GM12878 (cell line): ENCODE data around the gene SPEM2. TPM values are rescaled to one million over a fixed set of nuclear protein-coding genes. Genes with fewer than 3 reads are reported as not detected.

Experiments
- BHLHE40 ChIP-seq, 2 experiments: fragments of 450-650 bp in 1 of 2; IDR thresholded peaks; 2 replicates each; pipeline ENCODE4 v1.6.1; 2011 to 2017; ENCODE audit warnings: low read depth in 2 of 2, borderline replicate concordance in 1 of 2, improper control_type of control experiment in 1 of 2, low read length in 1 of 2, mild to moderate bottlenecking in 1 of 2
- CREM ChIP-seq: IDR thresholded peaks from 2 replicates; pipeline ENCODE4 v1.6.1; 2014; ENCODE audit warnings: antibody characterized with exemption, low read depth
- EED ChIP-seq: sonication (generic); IDR thresholded peaks from 2 replicates; pipeline ENCODE4 v1.6.1; 2016; ENCODE audit warnings: antibody characterized with exemption, low read depth
- HCFC1 ChIP-seq: fragments of 150-350 bp; IDR thresholded peaks from 2 replicates; pipeline ENCODE4 v1.6.1; 2014; ENCODE audit warnings: low read length
- HDAC2 ChIP-seq: fragments of 200-600 bp; sonication (generic); IDR thresholded peaks from 2 replicates; pipeline ENCODE4 v1.6.1; 2017
- IRF3 ChIP-seq: fragments of 450-650 bp; IDR thresholded peaks from 2 replicates; pipeline ENCODE4 v1.6.1; 2014; ENCODE audit warnings: mild to moderate bottlenecking
- JUNB ChIP-seq: IDR thresholded peaks from 2 replicates; pipeline ENCODE4 v1.6.1; 2016; ENCODE audit warnings: antibody characterized with exemption, mild to moderate bottlenecking
- JUND ChIP-seq: IDR thresholded peaks from 2 replicates; pipeline ENCODE4 v1.6.1; 2012; ENCODE audit warnings: low read depth, mild to moderate bottlenecking, low read length, improper control_type of control experiment, moderate library complexity
- NBN ChIP-seq: fragments of 450-650 bp; IDR thresholded peaks from 2 replicates; pipeline ENCODE4 v1.6.1; 2016
- NR2C2 ChIP-seq: IDR thresholded peaks from 2 replicates; pipeline ENCODE4 v1.6.1; 2011; ENCODE audit warnings: borderline replicate concordance, low read depth; ENCODE audit not compliant: control insufficient read depth, insufficient read length
- POLR2A ChIP-seq: IDR thresholded peaks from 2 replicates; pipeline ENCODE4 v1.6.1; 2011; ENCODE audit warnings: low read depth, mild to moderate bottlenecking, low read length
- POLR2AphosphoS5 ChIP-seq: IDR thresholded peaks from 2 replicates; pipeline ENCODE4 v1.6.1; 2011; ENCODE audit warnings: mild to moderate bottlenecking, low read length, inconsistent platforms
- POU2F2 ChIP-seq: IDR thresholded peaks from 3 replicates; pipeline ENCODE4 v1.6.1; 2011; ENCODE audit warnings: low read depth, mild to moderate bottlenecking, low read length, borderline replicate concordance
- RAD51 ChIP-seq: fragments of 450-650 bp; IDR thresholded peaks from 2 replicates; pipeline ENCODE4 v1.6.1; 2016; ENCODE audit warnings: moderate library complexity, mild to moderate bottlenecking, inconsistent platforms
- REST ChIP-seq: IDR thresholded peaks from 2 replicates; pipeline ENCODE4 v1.6.1; 2012; ENCODE audit warnings: mild to moderate bottlenecking, low read depth, low read length
- SMAD5 ChIP-seq: IDR thresholded peaks from 2 replicates; pipeline ENCODE4 v1.6.1; 2016; ENCODE audit warnings: antibody characterized with exemption, low read depth
- SREBF2 ChIP-seq: IDR thresholded peaks from 2 replicates; pipeline ENCODE4 v1.6.1; 2012; ENCODE audit warnings: mild to moderate bottlenecking, low read length
- USF2 ChIP-seq: IDR thresholded peaks from 2 replicates; pipeline ENCODE4 v1.6.1; 2011; ENCODE audit warnings: low read depth, low read length, improper control_type of control experiment, borderline replicate concordance
- ZNF24 ChIP-seq: fragments of 450-650 bp; IDR thresholded peaks from 2 replicates; pipeline ENCODE4 v1.6.1; 2017; ENCODE audit warnings: antibody characterized with exemption, mild to moderate bottlenecking
- polyA plus RNA-seq, 11 experiments: library from polyadenylated mRNA; depleted of rRNA in 4 of 11; unstranded in 6 of 11; stranded (reverse) in 5 of 11; fragments of >200 nt; fragmentation: Nextera tagmentation in 4 of 11; fragmentation: Illumina TruSeq in 1 of 11; extraction: Ambion mirVana in 4 of 11; extraction: Trizol in 1 of 11; gene quantifications; 1 replicate in 1 of 11; 2 replicates in 10 of 11; pipeline versions ENCODE4 v1.2.1 to v1.2.3, GENCODE V29; 2011 to 2016; ENCODE audit warnings: inconsistent platforms in 2 of 11, missing spikeins in 2 of 11, low read depth in 1 of 11
- total RNA-seq, 4 experiments: library from RNA; depleted of rRNA in 3 of 4; stranded (reverse); fragments of >200 nt in 3 of 4; fragmentation: Illumina TruSeq in 1 of 4; extraction: Trizol in 1 of 4; gene quantifications; 2 replicates each; pipeline versions ENCODE4 v1.2.1 to v1.2.3, GENCODE V29; 2013 to 2021
- TF ChIP-seq, protein P1 (sequence below): IDR thresholded peaks from 2 replicates; pipeline ENCODE4 v1.6.1; 2012; ENCODE audit warnings: low read length, inconsistent platforms
- TF ChIP-seq, protein P2 (sequence below): fragments of 450-650 bp; conservative IDR thresholded peaks from 2 replicates; pipeline ENCODE4 v1.6.1; 2017; ENCODE audit warnings: mild to moderate bottlenecking, moderate library complexity

SPEM2 gene
- total and polyA plus RNA-seq, 10 of the 15 experiments (the other 5 are each of a cell fraction or from before 2014, with no cell fraction given) = not detected

GRCh38 chr17:7403977-7404736 lies 21.3 kb upstream of the SPEM2 start, which contains the start of gene TMEM256 (continued):
- TF ChIP-seq, protein P1, sequence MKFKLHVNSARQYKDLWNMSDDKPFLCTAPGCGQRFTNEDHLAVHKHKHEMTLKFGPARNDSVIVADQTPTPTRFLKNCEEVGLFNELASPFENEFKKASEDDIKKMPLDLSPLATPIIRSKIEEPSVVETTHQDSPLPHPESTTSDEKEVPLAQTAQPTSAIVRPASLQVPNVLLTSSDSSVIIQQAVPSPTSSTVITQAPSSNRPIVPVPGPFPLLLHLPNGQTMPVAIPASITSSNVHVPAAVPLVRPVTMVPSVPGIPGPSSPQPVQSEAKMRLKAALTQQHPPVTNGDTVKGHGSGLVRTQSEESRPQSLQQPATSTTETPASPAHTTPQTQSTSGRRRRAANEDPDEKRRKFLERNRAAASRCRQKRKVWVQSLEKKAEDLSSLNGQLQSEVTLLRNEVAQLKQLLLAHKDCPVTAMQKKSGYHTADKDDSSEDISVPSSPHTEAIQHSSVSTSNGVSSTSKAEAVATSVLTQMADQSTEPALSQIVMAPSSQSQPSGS = no peak
- peak; percentile 86 for TF ChIP-seq SREBF2
- TF ChIP-seq REST = no peak
- no peak for TF ChIP-seq USF2
- no peak for TF ChIP-seq JUND
- TF ChIP-seq NR2C2 = no peak
- TF ChIP-seq NBN = peak; percentile 66; the same call in 1 of the 2 replicates
- TF ChIP-seq ZNF24 = no peak
- TF ChIP-seq HCFC1 = peak; percentile 54
- TF ChIP-seq, protein P2, sequence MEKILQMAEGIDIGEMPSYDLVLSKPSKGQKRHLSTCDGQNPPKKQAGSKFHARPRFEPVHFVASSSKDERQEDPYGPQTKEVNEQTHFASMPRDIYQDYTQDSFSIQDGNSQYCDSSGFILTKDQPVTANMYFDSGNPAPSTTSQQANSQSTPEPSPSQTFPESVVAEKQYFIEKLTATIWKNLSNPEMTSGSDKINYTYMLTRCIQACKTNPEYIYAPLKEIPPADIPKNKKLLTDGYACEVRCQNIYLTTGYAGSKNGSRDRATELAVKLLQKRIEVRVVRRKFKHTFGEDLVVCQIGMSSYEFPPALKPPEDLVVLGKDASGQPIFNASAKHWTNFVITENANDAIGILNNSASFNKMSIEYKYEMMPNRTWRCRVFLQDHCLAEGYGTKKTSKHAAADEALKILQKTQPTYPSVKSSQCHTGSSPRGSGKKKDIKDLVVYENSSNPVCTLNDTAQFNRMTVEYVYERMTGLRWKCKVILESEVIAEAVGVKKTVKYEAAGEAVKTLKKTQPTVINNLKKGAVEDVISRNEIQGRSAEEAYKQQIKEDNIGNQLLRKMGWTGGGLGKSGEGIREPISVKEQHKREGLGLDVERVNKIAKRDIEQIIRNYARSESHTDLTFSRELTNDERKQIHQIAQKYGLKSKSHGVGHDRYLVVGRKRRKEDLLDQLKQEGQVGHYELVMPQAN = peak; percentile 82; the same call in 1 of the 2 replicates
- no peak for TF ChIP-seq EED
- 0 out of 4 replicates have a peak, but pooled peaks of 1 of the 2 experiments have one; percentile 8 for TF ChIP-seq BHLHE40 (IDR thresholded peaks at IDR 0.05; ENCODE audit: borderline replicate concordance in 1 of 2, low read depth in 2 of 2, low read length in 1 of 2)
- TF ChIP-seq JUNB = no peak
- peak; percentile 73; the same call in 1 of the 2 replicates for TF ChIP-seq IRF3
- TF ChIP-seq POLR2A = peak; percentile 95
- no peak for TF ChIP-seq RAD51
- TF ChIP-seq SMAD5 = peak; percentile 58; the same call in 1 of the 2 replicates
- TF ChIP-seq POLR2AphosphoS5 = peak; percentile 93
- TF ChIP-seq POU2F2 = peak; percentile 99
- no peak for TF ChIP-seq HDAC2
- peak; percentile 75 for TF ChIP-seq CREM
